HG03159 (cell line): ENCODE results near the gene CPVL.

ENCODE experiments used
- ATAC-seq: cut with Tn5 transposase; IDR thresholded peaks from one replicate; pipeline ENCODE4 v1.9.1; 2021; ENCODE audit warnings: mild to moderate bottlenecking, moderate library complexity; ENCODE audit not compliant: unreplicated experiment

CPVL gene

DNA sequence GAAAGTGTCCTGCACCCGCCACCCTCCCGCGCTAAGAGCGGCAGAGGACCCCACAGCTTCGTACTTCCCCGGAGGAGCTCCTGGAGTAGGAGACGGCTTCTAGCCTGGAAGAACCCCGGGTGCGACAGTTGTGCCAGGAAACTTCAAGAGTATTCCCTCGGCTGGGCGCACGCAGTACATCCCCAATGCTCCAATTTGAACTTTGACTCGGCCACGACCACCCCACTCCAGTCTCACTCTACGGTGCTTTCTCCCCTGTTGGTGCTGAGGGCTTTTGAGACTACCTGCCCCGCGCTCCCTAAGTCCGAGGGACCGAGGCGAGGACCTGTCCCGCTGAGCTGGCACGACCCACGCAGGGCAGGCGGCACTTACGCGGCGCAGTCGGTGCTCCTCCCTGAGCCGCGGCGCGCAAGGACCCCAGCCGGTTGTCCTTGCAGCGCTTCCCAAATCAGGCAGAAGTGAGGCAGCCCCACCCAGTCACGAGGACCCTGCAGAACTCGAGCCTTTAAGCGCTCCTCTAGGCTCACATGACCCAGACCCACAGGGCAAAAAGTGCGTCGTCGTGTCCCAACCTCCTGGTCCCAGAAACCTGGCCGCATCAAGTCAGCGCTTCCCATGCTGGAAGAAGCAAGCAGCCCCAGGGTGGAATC lies at the start of gene CPVL:
Gene CPVL, minus strand, starts transcription at position 481 of the 650 bp plus-strand sequence. CDS start 25,476 bp downstream, outside the sequence.
- ATAC-seq, result no peak

DNA sequence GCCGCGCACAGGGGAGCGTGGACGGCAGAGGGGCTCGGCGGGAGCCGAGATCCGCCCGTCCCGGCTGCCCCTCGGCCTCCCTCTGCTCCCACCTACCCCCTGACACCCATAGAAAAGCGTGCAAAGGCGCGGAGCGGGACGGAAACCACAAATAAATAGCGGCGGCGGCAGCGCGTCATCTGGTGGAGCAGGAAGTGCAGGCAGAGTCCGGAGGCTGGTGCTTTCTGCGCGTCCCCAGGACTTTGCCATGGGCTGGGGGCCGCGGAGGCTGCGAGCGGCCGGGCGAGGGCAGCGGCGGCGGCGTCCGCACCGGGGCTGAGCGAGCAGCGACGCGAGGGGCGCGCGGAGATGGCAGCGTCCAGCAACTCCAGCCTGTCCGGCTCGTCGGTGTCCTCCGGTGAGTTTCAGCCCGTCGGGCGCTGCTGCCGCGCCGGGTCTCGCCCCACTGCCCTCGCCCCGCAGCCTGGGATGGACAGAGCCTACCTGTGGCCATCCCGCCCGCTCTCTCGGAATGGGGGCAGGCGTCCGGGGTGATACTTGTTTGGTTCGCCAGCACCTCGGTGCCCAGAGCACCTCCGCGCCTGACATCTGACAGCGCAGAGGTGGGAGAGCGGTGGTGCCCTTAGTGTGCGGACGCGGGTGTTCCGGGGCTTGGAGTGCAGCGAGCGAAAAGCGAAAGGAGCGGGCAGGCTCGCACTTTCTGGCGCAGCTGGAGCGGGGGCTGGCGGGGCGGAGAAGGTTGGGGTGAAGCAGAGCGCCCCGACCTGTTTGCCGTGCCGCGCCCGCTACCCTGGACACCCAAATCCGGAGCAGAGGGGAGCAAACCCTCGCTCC lies 48.5 kb upstream of the CPVL start, which contains the start of gene CHN2:
Gene CHN2, plus strand, starts transcription at position 182 of the 834 bp plus-strand sequence.
- ATAC-seq, result peak; percentile 49

DNA sequence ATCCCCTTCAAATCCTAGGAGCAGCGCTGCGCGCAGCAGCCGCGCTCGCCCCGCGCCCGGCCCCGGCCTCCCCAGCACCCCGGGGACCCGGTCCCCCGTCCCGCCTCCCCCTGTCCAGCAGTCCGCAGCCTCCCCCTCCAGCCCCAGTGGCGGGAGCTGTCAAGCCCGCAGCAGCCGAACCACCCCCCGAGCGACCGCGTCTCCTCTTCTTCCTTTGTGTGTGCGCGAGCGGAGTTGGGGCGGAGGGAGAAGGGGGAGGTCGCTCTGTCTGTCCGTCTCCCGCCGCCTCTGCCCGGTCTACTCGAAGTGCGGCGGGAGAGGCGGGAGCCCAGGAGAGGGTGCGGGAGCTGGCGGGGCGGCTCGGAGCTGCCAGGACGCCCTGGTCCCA lies 47.9 kb upstream of the CPVL start:
- no peak for ATAC-seq

DNA sequence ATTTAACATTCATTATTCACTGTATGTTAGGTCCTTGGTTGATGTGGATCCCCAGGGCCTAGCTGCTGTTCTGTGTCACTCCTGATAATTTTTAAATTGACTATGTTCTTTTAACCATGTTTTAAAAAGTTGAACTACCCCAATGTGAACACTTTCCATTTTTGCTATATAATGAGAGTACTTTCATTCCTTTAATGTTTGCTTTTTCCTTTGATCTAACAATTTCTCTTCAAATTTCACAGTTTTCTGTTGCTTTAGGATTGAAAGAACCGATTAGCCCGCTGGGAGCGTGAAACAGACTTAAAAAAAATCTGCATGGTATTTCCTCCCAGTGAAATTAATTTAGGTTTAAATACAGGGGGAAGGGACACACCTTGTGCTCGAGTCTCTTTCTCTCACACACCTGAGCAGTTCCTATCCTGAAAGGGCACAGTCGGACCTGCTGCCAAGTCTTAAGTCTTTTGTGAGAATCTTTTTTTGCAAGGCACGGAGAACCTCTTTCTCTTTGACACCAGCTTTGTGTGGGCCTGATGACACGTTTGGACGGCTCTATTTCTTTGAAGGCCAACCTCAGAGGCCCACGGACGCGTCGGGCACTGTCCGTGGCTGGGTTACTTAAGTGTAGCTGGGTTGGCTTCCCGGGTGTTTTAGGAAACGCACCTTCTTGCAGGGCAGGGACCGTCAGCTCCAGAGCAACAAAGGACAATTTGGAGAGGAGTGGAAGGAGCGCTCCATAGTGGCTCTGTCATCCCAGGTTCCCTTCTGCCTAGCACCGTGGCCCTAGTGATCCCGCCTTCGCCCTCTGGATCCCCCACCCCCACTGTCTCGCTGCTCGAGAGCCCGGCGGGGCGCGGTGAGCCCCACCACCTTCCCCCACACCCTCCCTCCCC lies 47.2 kb upstream of the CPVL start:
- no peak for ATAC-seq

DNA sequence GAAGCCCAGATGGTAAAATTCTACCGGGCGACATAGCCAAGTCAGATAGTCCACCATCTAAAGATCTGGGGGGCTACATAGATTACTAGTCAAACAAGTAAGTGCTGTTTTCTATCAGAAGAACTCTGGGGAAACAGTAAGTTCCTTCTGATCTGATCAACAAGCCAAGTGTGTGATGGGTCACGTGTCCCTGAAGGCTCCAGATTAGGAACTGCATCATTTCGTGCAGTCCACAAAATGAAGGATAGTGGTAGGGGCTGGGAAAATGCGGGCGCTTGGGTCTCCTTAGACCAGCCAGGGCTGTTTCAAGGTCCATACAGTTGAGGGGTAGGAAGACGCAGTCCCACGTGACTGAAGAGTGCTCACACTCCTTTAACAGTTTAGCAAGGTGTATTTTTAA lies 46.5 kb upstream of the CPVL start:
- no peak for ATAC-seq

DNA sequence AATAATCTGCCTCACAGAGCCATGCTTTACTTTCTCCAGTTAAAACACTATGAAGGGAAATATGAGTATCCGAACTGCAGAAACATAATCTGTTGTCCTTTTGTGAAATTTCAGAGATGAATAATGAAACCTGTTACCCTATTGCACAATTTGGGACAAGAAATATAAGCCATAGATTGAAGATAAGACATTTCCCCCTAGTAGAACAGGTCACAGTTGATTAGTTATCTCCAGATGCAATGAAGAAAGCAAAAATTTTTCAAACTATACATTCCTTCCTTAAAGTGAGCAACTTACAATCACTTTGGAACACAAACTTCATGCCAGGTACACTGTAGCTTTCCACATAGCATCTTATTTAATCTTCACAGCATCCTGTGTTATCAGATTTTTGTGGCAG lies 46.0 kb upstream of the CPVL start:
- no peak for ATAC-seq

DNA sequence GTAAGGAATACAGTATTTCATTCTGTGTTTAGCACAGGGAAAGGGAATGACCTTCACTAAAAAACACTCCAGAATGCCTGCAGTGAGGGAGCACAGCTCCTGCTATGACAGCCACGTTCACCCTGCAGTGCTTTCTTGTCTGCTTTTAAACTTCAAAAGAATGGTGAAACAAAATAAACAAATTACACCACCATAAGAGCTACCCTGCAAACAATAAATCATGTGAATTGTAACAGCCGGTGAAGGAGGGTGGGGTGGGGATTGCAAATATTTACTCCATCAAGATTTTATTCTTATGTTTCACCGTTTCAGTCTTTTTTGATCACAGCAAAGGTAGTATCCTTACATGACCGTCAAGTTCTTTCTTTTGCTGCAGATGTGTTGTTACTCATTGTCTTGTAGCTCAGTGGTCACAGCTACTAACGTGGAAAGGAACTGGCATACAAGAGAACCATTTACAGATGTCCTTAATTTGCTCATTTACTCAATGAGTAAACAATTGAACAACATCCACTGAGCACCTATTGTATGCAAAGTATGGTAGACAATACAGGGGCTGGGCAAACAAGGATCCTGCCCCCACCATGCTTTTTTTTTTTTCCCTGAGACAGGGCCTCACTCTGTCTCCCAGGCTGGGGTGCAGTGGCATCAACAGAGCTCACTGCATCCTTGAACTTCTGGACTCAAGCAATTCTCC lies 44.2 kb upstream of the CPVL start:
- ATAC-seq, result no peak

DNA sequence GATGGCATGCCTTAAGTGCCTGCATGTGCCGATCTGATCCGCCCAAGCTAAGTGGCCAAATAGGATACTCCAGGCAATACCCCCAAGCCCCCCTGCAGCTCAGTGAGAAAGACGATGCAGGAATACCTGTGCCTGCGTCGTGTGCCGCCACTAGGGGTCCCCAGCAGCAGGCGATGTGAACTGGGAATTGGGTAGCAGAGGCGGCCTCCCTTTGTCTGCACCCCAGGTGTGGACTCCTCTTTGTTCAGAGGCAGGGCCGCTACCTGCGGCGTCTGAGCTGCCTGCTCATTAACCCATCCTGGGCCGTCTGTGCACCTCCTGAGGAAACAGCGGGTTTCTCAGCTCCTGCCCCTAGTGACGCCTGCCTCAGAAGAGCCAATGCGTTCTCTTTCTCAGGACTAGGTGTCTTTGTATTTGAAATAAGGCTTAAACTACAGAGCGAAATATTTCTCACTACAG lies 43.4 kb upstream of the CPVL start:
- no peak for ATAC-seq

DNA sequence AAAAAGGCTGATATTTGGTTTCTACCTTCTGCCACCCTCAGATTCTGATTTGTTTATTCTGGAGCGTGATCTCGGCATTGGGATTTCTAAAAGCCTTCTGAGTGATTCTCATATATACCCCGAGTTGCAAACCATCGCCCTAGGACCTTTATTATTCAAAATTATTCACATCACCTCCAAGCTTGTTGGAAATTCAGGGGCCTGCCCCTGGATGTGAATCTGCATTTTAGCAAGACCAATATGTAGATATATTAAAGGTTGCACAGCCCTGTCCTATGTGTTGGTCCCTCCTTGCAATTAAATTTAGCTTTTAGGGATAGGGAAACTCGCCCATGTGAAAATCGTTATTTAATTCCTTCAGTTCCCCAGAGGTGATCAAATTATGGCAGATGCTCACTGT lies 39.3 kb upstream of the CPVL start:
- no peak for ATAC-seq

DNA sequence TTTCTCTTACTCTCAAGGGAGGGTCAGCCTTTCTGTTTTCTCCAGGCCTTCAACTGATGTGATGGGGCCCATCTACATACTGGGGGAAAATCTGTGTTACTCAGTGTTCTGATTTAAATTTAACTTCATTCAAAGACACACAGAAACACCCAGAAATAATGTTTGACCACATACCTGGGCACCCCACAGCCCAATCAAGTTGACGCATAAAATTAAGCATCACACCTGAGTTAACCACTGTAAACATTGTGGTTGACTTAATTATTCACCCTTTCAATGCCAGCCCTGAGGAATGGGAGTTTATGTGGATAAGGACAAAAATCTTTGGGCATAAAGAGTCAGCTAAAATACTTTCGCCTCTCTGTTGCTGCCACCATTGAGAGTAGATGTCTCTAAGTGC lies 38.3 kb upstream of the CPVL start:
- no peak for ATAC-seq

DNA sequence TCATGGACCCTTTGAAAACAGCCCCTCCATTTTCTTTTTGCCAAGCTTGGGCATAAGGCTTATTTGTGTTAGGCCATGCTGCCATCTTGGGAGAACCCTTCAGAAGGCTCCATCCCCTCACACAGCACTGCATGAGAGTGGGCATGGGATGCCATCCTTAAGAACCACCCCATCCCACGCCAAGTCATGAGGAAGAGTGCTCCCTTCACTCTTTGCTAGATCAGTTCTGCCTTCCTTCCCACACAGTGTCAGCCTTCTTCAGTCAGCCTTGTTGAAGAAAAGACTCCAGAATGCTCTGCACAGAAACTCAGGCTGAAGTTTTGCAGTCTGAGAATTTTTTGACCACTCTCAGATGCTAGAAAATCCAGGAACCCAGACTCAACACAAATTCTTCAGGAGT lies 32.8 kb upstream of the CPVL start:
- no peak for ATAC-seq

DNA sequence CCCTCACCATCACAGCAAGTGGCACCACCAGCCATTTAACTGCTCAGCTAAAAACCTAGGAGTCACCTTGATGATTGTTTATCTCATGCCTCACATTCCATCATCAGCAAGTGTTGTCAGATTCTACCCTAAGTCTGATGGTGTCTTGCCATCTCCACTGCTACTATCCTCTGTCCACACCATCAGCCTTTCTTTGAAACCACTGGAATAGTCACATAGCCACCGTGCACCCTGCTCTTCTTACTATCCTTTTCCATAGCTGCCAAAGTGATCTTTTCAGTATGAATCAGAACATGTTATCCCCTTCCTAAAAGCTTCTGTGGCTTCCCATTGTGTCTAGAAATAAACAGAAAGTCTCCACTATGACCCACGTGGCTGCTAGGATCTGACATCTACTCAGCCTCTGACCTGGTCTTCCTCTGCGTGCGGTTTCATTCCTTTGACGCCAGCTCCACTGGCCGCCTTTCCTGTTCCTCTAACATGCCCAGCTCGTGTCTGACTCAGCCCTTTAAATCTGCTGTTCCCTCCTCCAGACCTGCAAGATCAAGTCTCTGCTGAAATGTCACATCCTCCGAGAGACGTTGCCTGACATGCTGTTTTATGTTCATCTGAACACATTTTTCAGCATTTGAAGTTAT lies 31.7 kb upstream of the CPVL start:
- no peak for ATAC-seq

DNA sequence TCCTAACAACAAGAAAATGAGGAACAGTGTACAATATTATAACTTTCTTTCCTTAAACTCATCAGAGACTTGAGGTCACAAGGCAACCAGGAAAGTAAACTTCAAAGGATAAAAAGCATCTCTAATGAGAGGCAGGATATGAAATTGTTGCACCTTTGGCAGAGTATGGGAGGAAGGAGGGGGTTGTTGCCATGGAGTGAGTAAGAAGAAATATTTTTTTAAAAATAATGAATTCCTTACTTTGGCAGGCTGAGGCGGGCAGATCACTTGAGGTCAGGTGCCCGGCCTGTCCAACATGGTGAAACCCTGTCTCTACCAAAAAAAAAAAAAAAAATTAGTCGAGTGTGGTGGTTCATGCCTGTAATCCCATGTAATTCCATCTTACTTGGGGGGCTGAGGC lies 27.1 kb upstream of the CPVL start:
- ATAC-seq, result no peak

DNA sequence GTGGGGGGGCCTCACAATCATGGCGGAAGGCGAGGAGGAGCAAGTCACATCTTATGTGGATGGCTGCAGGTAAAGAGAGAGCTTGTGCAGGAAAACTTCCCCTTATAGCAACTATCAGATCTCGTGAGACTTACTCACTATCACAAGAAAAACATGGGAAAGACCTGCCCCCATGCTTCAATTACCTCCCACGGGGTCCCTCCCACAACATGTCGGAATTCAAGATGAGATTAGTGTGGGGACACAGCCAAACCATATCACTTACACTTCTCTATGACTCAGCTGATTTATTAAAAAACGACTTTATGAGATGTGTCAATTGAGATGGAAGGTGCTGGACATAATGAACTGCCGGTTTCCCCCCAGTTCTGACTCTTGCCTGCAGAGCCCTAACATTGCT lies 24.4 kb upstream of the CPVL start:
- ATAC-seq, result no peak

DNA sequence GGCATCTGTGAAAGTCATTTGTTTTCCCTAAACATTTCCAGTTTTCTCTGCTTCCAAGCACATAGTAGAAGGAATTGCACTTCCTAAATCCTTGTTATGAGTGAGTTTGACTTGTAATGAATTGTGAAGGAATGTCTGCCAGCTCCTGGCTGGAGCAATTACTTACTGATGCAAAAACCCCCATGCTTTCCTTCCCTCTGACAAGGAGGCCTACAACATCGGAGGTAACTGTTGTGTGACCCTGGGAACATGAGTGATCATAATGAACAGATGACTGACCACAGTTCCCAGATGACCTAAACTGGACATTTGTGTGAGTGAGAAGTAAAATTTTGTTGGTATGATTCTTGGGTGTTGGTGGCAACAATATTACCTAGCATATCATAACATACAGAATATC lies 21.4 kb upstream of the CPVL start:
- ATAC-seq, result no peak

DNA sequence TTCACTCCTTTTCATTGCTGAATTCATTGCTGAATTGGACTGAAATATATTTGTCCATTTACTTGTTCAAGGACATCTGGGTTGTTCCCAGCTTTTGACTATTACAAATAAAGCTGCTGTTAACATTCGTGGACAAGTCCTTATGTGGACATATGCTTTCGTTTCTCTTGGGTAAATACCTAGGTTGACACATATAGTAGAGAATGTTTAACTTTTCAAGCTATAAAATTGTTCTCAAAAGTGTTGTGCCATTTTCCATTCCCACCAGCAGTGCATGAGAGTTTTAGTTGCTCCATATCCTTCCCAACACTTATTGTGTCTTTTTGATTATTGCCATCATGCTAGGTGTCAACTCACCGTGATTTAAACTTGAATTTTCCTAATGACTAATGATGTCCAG lies 17.5 kb upstream of the CPVL start:
- ATAC-seq, result no peak

DNA sequence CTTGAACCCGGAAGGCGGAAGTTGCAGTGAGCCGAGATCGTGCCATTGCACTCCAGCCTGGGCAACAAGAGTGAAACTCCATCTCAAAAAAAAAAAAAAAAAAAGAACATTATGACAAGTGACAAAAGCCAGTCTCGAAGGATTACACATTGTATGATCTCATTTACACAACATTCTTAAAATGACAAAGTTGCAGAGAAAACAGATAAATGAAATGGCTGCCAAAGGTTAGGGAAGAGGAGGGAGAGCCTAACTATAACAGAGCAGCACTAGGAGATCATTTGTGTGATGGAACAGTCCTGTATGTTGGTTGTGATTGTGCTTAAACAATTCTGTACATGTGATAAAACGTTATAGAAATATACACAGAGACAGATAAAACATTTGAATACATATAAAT lies 16.2 kb upstream of the CPVL start:
- ATAC-seq, result no peak

DNA sequence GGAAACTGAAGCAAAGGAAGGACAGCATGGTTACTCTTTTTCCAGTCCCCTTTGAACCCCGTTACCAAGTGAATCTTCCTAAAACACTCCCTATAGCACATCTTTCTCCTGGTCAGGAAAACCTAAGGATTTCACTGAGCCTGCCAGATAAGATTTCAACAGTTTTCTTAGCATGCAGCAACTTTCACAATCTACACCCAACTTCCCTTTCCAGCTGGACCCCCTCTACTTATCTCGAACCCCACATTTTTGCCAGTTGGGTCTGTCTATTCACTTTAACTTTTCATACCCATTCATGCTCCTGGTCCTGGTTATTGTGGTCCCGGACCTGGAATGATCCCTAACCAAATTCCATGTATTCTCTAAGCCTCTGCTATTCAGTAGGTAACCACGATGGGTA lies 14.9 kb upstream of the CPVL start:
- no peak for ATAC-seq

DNA sequence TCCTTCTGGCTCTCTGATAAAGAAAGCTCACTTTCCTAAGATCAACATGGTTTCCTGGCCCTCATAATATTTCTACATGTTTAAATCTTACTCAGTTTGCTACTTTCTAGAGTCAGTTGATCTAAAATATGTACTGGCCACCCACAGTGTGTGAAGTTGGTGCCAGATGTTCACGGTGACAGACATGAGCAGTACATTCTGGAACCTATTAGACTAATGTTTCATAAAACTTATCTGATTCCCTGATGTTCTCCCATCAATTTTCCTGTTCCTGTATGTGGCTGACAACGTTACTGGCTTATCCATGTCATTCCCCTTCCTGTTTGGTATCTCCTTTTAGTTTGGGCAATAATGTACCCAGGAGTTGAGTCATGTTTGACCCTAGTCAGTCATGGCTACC lies 13.7 kb upstream of the CPVL start:
- ATAC-seq, result no peak

DNA sequence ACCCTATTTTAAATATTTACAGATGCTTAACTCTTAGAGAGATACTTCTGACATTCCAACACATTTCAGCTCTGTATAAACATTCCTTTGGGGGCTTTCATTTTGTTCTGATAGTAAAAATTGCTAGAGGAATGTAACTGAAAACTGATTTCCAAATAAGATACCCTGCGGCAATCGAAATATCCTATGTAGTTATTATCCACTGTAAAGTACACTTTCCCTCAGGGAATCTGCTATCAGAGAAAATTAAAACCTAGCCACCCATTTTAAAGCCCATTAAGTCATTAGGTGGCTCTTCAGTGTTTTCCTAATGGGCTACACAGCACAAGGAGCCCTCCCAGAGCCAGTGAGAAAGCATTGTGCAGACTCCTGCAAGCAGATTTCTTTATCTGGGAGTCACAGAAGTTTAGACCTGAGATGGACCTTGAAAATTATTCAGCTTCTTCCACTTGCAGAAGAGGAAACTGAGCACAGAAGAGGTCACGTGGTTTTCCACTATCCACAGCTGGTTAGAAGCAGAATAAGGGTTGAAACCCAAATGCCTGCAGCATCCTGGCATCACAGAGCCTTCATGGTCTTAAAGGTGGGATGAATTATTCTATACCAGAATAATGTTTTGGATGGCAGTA lies 12.6 kb upstream of the CPVL start:
- no peak for ATAC-seq
